Amygdala (tissue), 56 donors: ENCODE data around the gene PLA2G4F.
A peak's percentile ranks its signal among the peaks of the same experiment; 100 is the strongest.

Source experiments
- DNase-seq, 56 donors: peaks; one replicate each; lab custom pipeline; 2025; lab: John Stamatoyannopoulos, UW

PLA2G4F gene

GRCh38 chr15:42156243-42156922 is at the start of gene PLA2G4F:
Gene PLA2G4F (minus strand): TSS chr15:42156636. CDS start chr15:42156549, 87 bp downstream.
- DNase-seq: no peak

- no peak for DNase-seq
Measured at GRCh38 chr15:42203891-42204290, 47.5 kb upstream of the PLA2G4F start.

- no peak for DNase-seq
Measured at GRCh38 chr15:42202653-42203052, 46.2 kb upstream of the PLA2G4F start.

DNA sequence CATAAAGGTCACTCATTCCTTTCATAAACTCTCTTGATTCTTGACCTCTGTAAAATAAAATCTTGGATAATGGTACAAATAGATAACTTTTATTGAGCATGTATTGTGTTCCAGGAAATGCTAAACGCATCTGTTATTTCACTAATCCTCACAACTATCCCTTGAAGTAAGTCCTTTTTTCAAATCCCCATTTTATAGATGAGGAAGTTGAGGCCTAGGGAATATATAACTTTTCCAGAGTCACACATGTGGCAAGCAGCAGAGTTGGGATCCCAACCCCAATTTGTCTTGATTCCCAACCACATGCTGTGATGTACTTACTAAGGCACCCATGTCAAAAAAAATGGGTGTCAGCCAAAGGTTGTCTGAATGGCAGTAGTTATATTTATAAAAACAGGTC is 45.4 kb upstream of the PLA2G4F start:
- no peak for DNase-seq

DNA sequence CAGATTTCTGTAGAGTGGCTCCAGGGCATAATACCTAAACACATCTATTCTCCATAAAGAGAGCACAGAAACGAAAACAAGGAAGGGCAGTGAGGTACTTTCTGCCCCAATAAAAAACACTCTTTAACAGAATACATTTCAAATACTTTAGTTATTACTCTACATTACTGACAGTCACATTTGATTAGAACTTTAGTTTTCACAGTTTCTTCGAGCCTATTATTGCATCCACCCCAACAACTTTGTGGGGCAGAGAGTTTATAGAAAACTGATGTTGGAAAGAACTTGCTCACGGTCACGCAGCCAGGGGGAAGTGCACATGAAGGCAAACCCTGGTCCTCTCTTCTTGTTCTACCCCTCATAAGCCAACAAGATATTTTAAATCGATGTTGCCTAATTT is 42.7 kb upstream of the PLA2G4F start:
- no peak for DNase-seq

DNA sequence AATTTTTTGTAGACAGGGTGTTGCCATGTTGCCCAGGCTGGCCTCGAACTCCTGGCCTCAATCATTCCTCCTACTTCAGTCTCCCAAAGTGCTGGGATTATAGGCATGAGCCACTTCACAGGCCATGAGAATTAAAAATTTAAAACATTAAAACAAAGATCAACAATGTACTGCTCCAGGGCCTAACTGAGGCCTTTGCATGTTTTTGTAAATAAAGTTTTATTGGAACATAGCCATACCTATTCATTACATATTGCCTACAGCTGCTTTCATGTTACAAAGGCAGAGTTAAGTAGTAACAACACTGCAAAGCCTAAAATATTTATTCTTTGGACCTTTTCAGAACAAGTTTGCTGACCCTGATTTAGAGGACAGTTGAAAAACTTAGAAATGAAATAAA is 42.1 kb upstream of the PLA2G4F start:
- DNase-seq: no peak

GRCh38 chr15:42194513-42194912 is 38.1 kb upstream of the PLA2G4F start:
- no peak for DNase-seq

- no peak for DNase-seq
Measured at GRCh38 chr15:42193383-42193782, 36.9 kb upstream of the PLA2G4F start.

DNA sequence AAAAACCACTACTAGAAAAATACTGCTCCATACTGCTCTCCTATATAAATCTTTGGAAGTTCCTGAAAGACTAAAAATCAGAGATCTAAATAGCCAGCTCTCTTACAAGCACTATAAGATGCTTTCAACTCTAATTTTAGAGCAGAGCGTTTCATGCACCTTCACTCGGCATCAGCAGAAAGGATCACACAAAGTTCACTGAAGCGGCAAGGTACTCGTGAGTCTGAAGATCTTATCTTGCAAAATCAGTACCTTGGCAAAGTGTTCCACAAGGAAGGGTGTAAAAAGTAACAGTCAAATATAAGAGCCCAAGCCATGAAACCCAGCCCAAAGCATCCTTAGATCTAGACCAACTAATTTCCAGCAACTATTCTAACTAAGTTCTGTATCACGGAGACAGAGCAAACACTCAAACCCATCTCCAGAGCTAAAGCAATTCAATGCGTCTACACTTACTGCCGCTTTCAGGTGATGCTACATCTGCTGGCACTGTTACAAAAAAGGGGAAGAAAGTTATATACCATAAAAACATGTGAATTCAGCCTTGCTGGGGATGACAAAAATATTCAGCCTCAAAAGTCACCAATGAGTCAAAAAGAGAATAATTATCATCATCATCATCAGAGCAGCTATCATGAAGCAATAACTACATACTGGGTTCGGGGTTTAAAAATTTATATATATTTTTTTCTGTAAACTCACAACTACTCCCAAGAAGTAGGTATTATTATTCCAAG is 35.3 kb upstream of the PLA2G4F start:
- DNase-seq: no peak

DNA sequence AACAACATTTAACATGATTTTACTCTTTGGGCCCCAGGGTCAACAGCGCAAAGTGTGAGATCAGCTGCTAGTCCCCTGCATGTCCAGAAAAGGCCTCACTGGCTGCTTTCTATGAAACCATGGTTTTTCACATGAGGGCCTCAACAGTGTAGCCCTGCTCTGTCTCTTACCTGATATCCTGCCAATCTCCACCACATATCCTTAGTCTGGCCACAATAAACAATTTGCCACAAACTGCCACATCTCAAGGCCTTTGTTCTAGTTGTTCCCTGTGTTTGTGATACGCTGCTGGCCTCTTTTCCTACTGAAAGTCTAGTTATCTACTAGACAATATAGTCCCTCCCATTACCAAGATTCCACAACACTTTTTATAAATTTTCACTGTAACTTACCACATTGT is 33.9 kb upstream of the PLA2G4F start:
- no peak for DNase-seq

GRCh38 chr15:42185801-42186200 is 29.4 kb upstream of the PLA2G4F start:
- DNase-seq: no peak

GRCh38 chr15:42184736-42185135 is 28.3 kb upstream of the PLA2G4F start:
- no peak for DNase-seq

GRCh38 chr15:42184296-42184695 is 27.9 kb upstream of the PLA2G4F start:
- DNase-seq: peak in 2 of 56 donors; percentile 6 to 17

GRCh38 chr15:42182961-42183360 is 26.5 kb upstream of the PLA2G4F start:
- DNase-seq: peak in 1 of 56 donors; percentile 12

DNA sequence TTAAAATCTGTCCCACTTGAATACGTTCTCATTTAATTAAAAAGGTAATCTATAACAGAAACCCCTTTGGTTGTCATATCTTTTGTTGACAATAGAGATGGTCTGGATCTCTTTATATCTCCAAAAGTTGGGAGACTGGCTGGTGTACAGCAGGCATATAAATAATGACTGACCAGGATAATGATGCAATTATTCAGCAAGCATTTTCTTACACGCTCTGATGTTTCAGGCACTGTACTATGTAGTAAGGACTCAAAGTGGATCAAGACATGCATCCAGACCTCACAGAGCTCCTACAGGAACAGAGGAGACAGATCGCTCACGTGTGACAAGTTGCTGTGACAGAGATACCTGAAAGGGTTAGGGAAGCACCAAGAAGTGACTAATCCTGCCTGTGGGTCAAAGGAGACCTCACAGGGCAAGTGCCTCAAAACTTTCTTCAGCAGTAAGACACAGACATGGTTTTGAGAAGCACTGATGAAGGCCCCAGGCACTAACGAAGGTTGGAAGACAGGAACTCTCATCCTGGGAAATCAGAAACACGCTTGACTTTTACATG is 26.0 kb upstream of the PLA2G4F start:
- no peak for DNase-seq

DNA sequence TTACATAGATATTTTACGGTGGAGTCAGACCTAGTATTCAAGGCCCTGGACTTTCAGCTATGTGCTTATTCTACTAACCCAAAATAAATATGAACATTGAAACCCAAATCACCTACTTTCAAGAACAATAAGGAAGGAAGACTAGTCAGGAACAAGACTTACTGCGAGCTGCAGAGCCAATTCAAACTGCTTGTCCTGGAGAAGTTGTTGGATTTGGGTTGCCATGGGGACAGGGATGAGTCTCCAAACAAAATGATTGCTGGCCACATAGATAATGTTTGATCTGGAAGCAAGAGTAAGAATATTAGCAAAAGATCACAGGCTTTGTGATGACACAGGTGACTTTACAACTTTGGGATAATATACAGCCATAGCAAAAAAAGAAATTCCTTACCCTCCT is 21.6 kb upstream of the PLA2G4F start:
- DNase-seq: no peak

GRCh38 chr15:42175671-42176070 is 19.2 kb upstream of the PLA2G4F start:
- DNase-seq: no peak

- no peak for DNase-seq
Measured at GRCh38 chr15:42172475-42172874, 16.0 kb upstream of the PLA2G4F start.

GRCh38 chr15:42171795-42172194 is 15.4 kb upstream of the PLA2G4F start:
- no peak for DNase-seq

GRCh38 chr15:42171122-42171521 is 14.7 kb upstream of the PLA2G4F start:
- DNase-seq: no peak

GRCh38 chr15:42166225-42166940 is 9.9 kb upstream of the PLA2G4F start:
- no peak for DNase-seq
